Liver (tissue), 3 donors: ENCODE measurements around the gene PDE4B.

Source experiments
- ATF3 ChIP-seq: IDR thresholded peaks from 2 replicates; pipeline ENCODE4 v1.6.1; 2016; ENCODE audit warnings: antibody characterized with exemption
- CTCF ChIP-seq: fragments of 150-350 bp; IDR thresholded peaks from 2 replicates; pipeline ENCODE4 v1.5.1; 2017; ENCODE audit warnings: improper control_type of control experiment, low read depth, low read length; ENCODE audit not compliant: missing input control
- RAD21 ChIP-seq, 2 donors: IDR thresholded peaks; 2 replicates each; pipeline ENCODE4 v1.6.1; 2016; ENCODE audit warnings: antibody characterized with exemption in 2 of 2, mild to moderate bottlenecking in 2 of 2
- REST ChIP-seq: IDR thresholded peaks from 2 replicates; pipeline ENCODE4 v1.6.1; 2016; ENCODE audit warnings: antibody characterized with exemption, mild to moderate bottlenecking
- RXRA ChIP-seq, 2 donors: IDR thresholded peaks; 2 replicates each; pipeline ENCODE4 v1.6.1; 2017 to 2018; ENCODE audit warnings: antibody characterized with exemption in 2 of 2, mild to moderate bottlenecking in 1 of 2
- SP1 ChIP-seq: IDR thresholded peaks from 2 replicates; pipeline ENCODE4 v1.6.1; 2018; ENCODE audit warnings: antibody characterized with exemption, mild to moderate bottlenecking
- TAF1 ChIP-seq: conservative IDR thresholded peaks from 2 replicates; pipeline ENCODE4 v1.6.1; 2016; ENCODE audit warnings: antibody characterized with exemption, mild to moderate bottlenecking
- YY1 ChIP-seq: IDR thresholded peaks from 2 replicates; pipeline ENCODE4 v1.6.1; 2016; ENCODE audit warnings: antibody characterized with exemption, mild to moderate bottlenecking
- donor health status: healthy.
- donor health status: healthy.

GRCh38 chr1:66341446-66342089 lies 548.9 kb downstream of the PDE4B start:
- TF ChIP-seq CTCF (no peak), RAD21 (IDR thresholded peaks at IDR 0.05) (no peak), SP1 (no peak), REST (no peak), TAF1 (no peak), YY1 (no peak), ATF3 (no peak), RXRA (IDR thresholded peaks at IDR 0.05) (no peak)
